ENCODE data around the gene VAT1L.

- TF ChIP-seq CTCF (conservative IDR thresholded peaks at IDR 0.05 in 1 of 2, IDR thresholded peaks at IDR 0.05 in 1 of 2; ENCODE audit: low read depth in 1 of 2, low read length in 2 of 2) = no peak
- TF ChIP-seq EZH2 (IDR thresholded peaks at IDR 0.05; ENCODE audit: low read length, missing control alignments) = no peak
Measured at GRCh38 chr16:77812856-77813500, 24.6 kb downstream of the VAT1L start.
